Nephron progenitor cell (in vitro differentiated cells): ENCODE measurements around the gene ACD.

ENCODE experiments used
- DNase-seq: peaks from one replicate; pipeline ENCODE4 v3.0.0; 2021
- H3K27ac Mint-ChIP-seq: 2 replicates; pipeline ENCODE4 v1.8.0; 2021; ENCODE audit warnings: mild to moderate bottlenecking, moderate library complexity, mixed read lengths
- H3K27me3 Mint-ChIP-seq: 2 replicates; pipeline ENCODE4 v1.8.0; 2021; ENCODE audit warnings: mild to moderate bottlenecking, low read depth, mixed read lengths; ENCODE audit not compliant: poor library complexity
- H3K36me3 Mint-ChIP-seq: 2 replicates; pipeline ENCODE4 v1.8.0; 2021; ENCODE audit warnings: low read depth, mixed read lengths
- H3K4me1 Mint-ChIP-seq: 2 replicates; pipeline ENCODE4 v1.8.0; 2021; ENCODE audit warnings: mixed read lengths
- H3K4me3 Mint-ChIP-seq: 2 replicates; pipeline ENCODE4 v1.8.0; 2021; ENCODE audit warnings: mild to moderate bottlenecking, moderate library complexity, mixed read lengths
- H3K9me3 Mint-ChIP-seq: 2 replicates; pipeline ENCODE4 v1.8.0; 2021; ENCODE audit warnings: mild to moderate bottlenecking, moderate library complexity, mixed read lengths
- CTCF ChIP-seq: fragments of 200-600 bp; sonication (generic); IDR thresholded peaks from 2 replicates; pipeline ENCODE4 v1.5.0; 2021; ENCODE audit warnings: antibody characterized with exemption

The ACD gene

GRCh38 chr16:67676939-67677338, 16.9 kb upstream of the ACD start:
- DNase-seq, result no peak
- Mint-ChIP-seq H3K36me3 (peaks cover 8% of the 10 kb centered on the region), H3K27ac (no peak overlapping the region), H3K9me3 (no peaks in the 10 kb centered on the region), H3K4me3 (no peak overlapping the region), H3K4me1 (peaks cover 12% of the 10 kb centered on the region), H3K27me3 (no peaks in the 10 kb centered on the region)
- no peak for TF ChIP-seq CTCF

- DNase-seq, result no peak
- Mint-ChIP-seq H3K36me3 (peaks cover 8% of the 10 kb centered on the region), H3K27me3 (no peaks in the 10 kb centered on the region), H3K4me1 (peaks cover 12% of the 10 kb centered on the region), H3K27ac (no peak overlapping the region), H3K4me3 (no peak overlapping the region), H3K9me3 (no peaks in the 10 kb centered on the region)
- TF ChIP-seq CTCF, result no peak
Observed at GRCh38 chr16:67676516-67676915, 16.5 kb upstream of the ACD start.

- peaks cover 12% of the 10 kb centered on the region for H3K4me1 Mint-ChIP-seq
- H3K9me3 Mint-ChIP-seq, result no peaks in the 10 kb centered on the region
- DNase-seq, result no peak
- no peaks in the 10 kb centered on the region for H3K27me3 Mint-ChIP-seq
- no peak overlapping the region for H3K27ac Mint-ChIP-seq
- no peak for TF ChIP-seq CTCF
- H3K36me3 Mint-ChIP-seq, result peaks cover 8% of the 10 kb centered on the region
- no peak overlapping the region for H3K4me3 Mint-ChIP-seq
Observed at GRCh38 chr16:67675999-67676398, 15.9 kb upstream of the ACD start.

GRCh38 chr16:67675579-67675935, 15.5 kb upstream of the ACD start:
- H3K27ac Mint-ChIP-seq, result no peak overlapping the region
- H3K4me3 Mint-ChIP-seq, result no peak overlapping the region
- TF ChIP-seq CTCF, result no peak
- no peaks in the 10 kb centered on the region for H3K27me3 Mint-ChIP-seq
- H3K36me3 Mint-ChIP-seq, result peaks cover 7% of the 10 kb centered on the region
- H3K4me1 Mint-ChIP-seq, result peaks cover 12% of the 10 kb centered on the region
- DNase-seq, result no peak
- no peaks in the 10 kb centered on the region for H3K9me3 Mint-ChIP-seq

GRCh38 chr16:67674851-67675578, 15.0 kb upstream of the ACD start:
- Mint-ChIP-seq H3K27ac (peak overlapping the region; percentile 68), H3K36me3 (peaks cover 2% of the 10 kb centered on the region), H3K27me3 (no peaks in the 10 kb centered on the region), H3K9me3 (no peaks in the 10 kb centered on the region), H3K4me3 (no peak overlapping the region), H3K4me1 (peaks cover 12% of the 10 kb centered on the region)
- no peak for TF ChIP-seq CTCF
- DNase-seq, result no peak
